Putamen (tissue), 1 donor: ENCODE results near the gene PPFIA3.

ENCODE experiments used
- DNase-seq: peaks from one replicate; pipeline ENCODE4 v3.0.0-alpha.2; 2016; ENCODE audit warnings: low spot score

The PPFIA3 gene

DNA sequence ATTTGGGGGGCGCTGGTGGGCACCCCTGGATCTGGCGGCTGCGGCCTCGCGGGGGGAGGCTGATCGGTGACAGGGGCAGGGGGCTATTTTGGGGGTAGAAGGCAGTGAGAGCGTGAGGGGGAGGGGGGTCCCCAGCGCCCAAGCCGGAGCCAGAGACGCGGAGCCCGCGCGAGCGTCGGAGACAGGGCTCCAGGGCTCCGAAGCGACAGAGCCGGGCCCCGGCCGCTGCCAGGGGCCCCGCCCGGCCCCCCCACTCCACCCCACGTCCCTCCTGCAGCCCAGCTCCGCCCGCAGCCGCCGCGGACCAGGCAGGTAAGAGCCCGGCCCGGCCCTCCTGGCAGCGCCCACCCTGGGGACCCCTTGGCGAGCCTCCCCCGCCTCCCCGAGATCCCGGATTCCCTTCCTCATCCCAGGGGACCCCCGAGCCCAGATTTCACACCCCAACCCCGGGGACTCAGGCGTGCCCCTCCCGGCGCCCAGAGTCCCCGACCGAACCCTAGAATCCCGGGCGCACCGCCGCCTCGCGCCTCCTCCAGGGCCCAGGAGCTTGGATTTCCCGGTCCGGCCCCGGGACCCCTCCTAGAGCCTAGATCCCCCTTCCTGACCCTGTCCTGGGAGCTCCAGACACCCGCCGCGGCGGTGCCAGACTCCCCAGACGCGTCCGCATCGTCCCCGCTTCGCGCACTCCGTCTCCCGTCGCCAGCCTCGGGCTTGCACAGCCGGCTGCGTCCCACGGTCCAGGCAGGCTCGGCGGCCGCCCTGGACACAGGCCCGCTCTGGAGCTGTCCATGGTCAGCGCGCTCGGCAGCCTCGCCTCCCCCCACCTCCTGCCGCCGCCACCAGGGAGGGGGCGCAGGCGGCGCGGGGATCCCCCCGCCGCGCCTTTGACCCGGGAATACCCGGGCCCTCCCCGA is at the start of gene PPFIA3:
TSS of gene PPFIA3 (plus strand) at position 134 of the 914 bp plus-strand sequence. CDS start 8,330 bp downstream, outside the sequence.
- no peak for DNase-seq

- DNase-seq, result no peak
These were observed 48.9 kb upstream of the PPFIA3 start for GRCh38 chr19:49070416-49070815.

DNA sequence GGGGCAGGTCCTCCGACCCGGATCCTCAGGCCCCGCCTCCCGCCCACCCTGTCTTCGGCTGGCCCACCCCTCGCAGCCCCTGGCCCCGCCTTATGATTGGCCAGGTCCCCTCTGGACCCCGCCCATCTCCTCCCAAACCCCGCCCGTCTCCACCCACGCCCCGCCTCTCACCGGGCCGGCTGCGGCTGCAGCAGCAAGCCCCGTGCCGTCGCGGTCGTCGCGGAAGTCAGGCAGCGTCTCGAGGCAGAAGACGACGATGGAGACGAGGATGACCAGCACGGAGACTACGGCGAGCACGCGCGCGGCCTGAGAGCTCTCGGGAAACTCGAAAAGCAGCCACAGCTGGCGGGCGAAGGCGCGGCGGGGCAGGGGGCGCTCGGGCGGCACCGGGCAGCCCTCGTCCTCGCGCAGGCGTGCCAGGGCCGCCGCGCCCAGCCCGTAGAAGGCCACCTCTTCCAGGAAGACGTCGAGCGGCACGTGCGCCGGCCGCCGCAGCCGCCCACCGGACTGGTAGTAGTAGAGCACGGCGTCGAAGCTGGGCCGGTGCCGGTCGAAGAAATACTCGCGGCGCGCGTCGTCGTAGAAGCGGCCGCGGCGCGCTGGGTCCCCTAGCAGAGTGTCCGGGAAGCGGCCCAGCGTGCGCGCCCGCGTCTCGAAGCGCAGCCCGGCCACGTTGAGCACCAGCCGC is 47.3 kb upstream of the PPFIA3 start:
- DNase-seq, result no peak

DNA sequence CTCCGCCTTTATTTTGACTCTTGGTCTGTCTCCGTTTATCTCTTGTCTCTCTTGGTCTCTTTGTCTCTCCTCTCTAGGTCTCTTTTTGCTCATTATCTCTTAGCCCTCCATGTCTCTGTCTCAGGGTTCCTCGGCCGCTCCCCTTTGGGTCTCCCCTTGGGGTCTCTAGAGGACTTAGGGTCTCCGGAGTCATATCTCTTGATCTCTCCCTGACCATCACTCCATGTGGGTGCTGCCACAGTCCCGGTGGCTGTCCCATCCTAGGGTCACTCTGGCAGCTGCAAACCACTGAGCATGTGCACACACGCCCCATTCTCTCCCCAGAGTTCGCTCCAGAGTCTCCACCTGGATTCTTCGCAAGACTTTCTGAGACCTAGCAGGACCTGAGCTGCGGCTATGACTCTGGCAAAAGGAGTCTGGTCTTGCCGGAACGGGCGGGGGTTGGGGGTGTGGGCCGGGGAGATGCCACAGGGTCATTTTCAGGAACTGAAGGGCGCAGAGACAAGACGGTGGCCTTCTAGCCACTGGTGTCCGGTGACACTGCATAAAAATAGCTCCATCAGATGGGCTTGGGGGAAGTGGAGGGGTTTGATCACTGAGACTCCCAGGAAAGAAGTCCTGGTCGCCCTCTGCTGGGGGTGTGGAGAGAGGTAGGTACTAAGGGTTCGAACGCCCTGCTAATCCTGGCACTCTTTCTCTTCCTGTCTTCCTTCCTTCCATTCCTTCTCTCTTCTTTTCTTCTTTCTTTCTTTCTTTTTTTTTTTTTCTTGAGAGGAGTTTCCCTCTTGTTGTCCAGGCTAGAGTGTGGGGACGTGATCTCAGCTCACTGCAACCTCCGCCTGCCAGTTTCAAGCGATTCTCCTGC is 45.6 kb upstream of the PPFIA3 start:
- DNase-seq, result no peak

DNA sequence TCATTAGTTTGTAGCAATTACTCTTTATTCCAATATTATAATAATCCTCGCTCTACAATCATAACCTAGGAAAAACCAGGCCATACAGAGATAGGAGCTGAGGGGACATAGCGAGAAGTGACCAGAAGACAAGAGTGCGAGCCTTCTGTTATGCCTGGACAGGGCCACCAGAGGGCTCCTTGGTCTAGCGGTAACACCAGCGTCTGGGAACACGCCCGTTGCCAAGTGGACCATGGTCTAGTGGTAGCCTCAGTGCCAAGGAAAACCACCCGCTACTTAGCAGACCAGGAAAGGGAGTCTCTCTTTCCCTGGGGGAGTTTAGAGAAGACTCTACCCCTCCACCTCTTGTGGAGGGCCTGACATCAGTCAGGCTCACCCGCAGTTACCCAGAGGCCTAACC is 44.5 kb upstream of the PPFIA3 start:
- peak; percentile 25 for DNase-seq

- DNase-seq, result no peak
These were observed 39.0 kb upstream of the PPFIA3 start for GRCh38 chr19:49080392-49080791.

DNA sequence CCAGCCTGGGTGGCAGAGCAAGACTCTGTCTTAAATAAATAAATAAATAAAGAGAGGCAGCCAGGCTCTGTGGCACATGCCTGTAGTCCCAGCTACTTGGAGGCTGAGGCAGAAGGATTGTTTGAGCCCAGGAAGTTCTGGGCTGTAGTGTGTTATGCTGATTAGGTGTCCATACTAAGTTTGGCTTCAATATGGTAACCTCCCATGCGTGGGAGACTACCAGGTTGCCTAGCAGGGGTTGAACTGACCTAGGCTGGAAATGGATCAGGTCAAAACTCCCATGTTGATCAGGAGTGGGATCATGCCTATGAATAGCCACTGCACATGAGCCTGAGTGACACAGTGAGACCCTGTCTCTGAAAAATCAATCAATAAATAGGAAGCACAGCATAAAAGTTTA is 38.1 kb upstream of the PPFIA3 start:
- no peak for DNase-seq

DNA sequence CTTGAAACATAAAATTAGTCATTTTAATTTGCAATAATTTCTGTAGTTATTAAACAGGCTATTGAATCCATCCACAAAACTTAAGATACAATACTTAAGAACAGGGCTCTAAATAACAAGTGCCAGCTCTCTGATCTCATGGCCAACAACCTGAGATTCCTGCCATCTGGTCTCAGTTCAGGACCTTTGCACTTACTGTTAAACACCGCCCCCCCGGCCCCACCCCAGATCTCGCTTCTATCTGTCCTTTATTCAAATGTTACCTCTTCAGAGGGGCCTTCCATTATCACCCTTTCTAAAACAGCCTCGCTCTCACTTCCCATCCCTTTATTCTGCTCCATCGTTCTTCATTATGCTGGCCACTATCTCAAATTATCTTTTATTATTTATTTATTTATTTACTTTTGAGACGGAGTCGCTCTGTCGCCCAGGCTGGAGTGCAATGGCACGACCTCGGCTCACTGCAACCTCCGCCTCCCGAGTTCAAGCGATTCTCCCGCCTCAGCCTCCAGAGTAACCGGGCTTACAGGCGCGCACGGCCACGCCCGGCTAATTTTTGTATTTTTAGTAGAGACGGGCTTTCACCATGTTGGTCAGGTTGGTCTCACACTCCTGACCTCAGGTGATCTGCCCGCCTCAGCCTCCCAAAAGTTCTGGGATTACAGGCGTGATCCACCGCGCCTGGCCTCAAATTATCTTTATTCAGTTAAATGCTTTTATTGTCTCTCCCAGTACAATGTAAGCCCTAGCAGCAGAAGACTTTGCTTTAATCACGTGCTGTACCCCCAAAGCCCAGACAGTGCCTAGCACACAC is 34.9 kb upstream of the PPFIA3 start:
- DNase-seq, result no peak

- peak; percentile 98 for DNase-seq
These were observed 34.1 kb upstream of the PPFIA3 start, which contains the start of gene SNRNP70 for GRCh38 chr19:49085020-49085867. SNRNP70 (plus strand) TSS chr19:49085451; CDS start chr19:49086415, 964 bp downstream.

GRCh38 chr19:49085868-49086232 is 33.5 kb upstream of the PPFIA3 start:
- DNase-seq, result no peak

- DNase-seq, result no peak
These were observed 33.0 kb upstream of the PPFIA3 start for GRCh38 chr19:49086296-49086695.

GRCh38 chr19:49091391-49092038 is 27.8 kb upstream of the PPFIA3 start:
- no peak for DNase-seq

GRCh38 chr19:49092686-49093085 is 26.7 kb upstream of the PPFIA3 start:
- DNase-seq, result no peak

DNA sequence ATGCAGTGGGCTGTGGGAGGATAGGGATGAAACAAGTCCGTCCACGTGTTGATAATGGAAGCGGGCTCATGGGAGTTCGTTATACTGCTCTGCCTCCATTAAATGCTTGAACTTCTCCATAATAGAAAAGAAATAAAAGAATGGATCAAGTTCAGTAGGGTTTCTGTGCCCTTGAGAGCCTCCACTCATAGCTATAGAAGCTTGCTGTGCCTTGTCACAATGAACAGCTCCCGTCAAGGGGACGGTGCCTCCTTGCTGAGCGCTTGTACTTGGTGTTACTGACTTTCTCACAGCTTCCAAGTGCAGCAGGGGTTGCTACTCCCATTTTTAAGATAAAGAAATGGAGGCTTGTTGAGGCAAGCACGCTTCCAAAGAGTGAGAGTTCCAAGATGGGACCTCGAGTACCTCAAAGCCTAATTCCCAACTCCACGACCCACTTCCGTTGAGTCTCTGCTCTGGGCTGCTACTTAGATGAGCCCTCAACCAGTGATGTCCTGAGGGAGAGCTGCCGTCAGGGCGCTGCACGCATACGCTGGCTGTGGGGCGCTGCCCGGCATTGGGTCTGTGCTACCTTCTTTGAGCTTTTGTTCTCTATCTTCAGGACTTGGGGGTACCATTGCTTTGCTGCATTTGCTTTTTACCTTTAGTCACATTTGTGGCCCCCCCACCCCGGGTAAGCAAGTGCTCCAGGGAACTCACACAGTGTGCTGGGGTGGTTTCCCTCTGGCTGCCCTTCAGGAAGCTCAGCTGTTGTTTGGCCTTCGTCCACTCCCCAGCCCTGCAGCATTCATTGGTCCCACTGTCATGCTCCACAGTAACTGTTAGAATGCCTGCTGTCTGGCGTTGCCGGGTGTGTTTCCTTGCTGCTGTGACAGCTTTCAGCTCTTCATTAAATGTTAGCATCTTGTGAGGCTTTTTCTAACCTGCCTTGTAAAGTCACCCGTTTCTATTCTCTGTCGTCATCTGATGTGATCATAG is 24.6 kb upstream of the PPFIA3 start:
- no peak for DNase-seq

GRCh38 chr19:49097453-49098288 is 21.7 kb upstream of the PPFIA3 start:
- DNase-seq, result peak; percentile 63

- no peak for DNase-seq
These were observed 20.5 kb upstream of the PPFIA3 start for GRCh38 chr19:49098795-49099194.

- DNase-seq, result no peak
These were observed 18.2 kb upstream of the PPFIA3 start for GRCh38 chr19:49101160-49101559.

GRCh38 chr19:49102303-49102702 is 17.0 kb upstream of the PPFIA3 start:
- no peak for DNase-seq
